Endothelial cell of umbilical vein (primary cell): ENCODE data around the gene MBTPS1. TPM values are rescaled to one million over a fixed set of nuclear protein-coding genes. Genes with fewer than 3 reads are reported as not detected.

Source experiments
- BruUV-seq: library from RNA; stranded (reverse); fragments of 400-500 nt; replicated peaks from 2 replicates; lab custom pipeline; 2021; lab: Mats Ljungman, UMichigan
- CTCF ChIA-PET: fragments of 300-600, 350-600 bp; sonication (Branson Sonifier 250); formaldehyde crosslinking; loops from one replicate; lab custom pipeline; 2021; ENCODE audit warnings: antibody characterized with exemption, inconsistent platforms; lab: Charles Lee
- POLR2A ChIA-PET: fragments of 300-600, 350-600 bp; sonication (Branson Sonifier 250); formaldehyde crosslinking; loops from one replicate; lab custom pipeline; 2021; ENCODE audit warnings: antibody characterized with exemption, inconsistent platforms; lab: Charles Lee
- DNase-seq: peaks from one replicate; pipeline ENCODE4 v3.0.0-alpha.2; 2011; ENCODE audit warnings: low read depth, low spot score
- FAIRE-seq: peaks from 2 replicates; lab custom pipeline; 2011; peaks lifted over from hg19 to GRCh38; lab: Jason Lieb, UNC
- H2AFZ ChIP-seq: 2 replicates; pipeline ENCODE4 v1.6.0; 2012; ENCODE audit warnings: low read depth, low read length, control low read depth, inconsistent platforms
- H3K27ac ChIP-seq: 2 replicates; pipeline ENCODE4 v1.5.1; 2011; ENCODE audit warnings: low read depth, mild to moderate bottlenecking, control low read depth, low read length, moderate library complexity; ENCODE audit not compliant: insufficient read depth
- H3K27me3 ChIP-seq, 2 experiments: 2 replicates each; pipeline versions ENCODE4 v1.6.0 to v1.6.1; 2011; ENCODE audit warnings: low read length in 2 of 2, mixed read lengths in 1 of 2; ENCODE audit not compliant: control insufficient read depth in 2 of 2, insufficient read depth in 2 of 2
- H3K36me3 ChIP-seq, 2 experiments: 2 replicates in 1 of 2; 3 replicates in 1 of 2; pipeline ENCODE4 v1.5.1; 2011; ENCODE audit warnings: low read length in 2 of 2, mild to moderate bottlenecking in 1 of 2, moderate library complexity in 1 of 2; ENCODE audit not compliant: control insufficient read depth in 2 of 2, insufficient read depth in 2 of 2; ENCODE audit errors: extremely low read depth in 1 of 2
- H3K4me1 ChIP-seq: 3 replicates; pipeline ENCODE4 v1.5.1; 2011; ENCODE audit warnings: mild to moderate bottlenecking, low read length; ENCODE audit not compliant: control insufficient read depth, insufficient read depth; ENCODE audit errors: extremely low read depth
- H3K4me2 ChIP-seq: 2 replicates; pipeline ENCODE4 v1.6.1; 2011; ENCODE audit warnings: low read length, control low read depth, mixed read lengths; ENCODE audit not compliant: insufficient read depth
- H3K4me3 ChIP-seq, 3 experiments: fragments of 200-600 bp in 1 of 3; sonication (generic), shearing (Covaris generic) in 1 of 3; replicated peaks in 1 of 3; 2 replicates each; pipeline ENCODE4 v1.5.1; 2011 to 2016; ENCODE audit warnings: control low read depth in 3 of 3, low read length in 3 of 3, mild to moderate bottlenecking in 2 of 3, inconsistent platforms in 1 of 3, low read depth in 1 of 3, moderate library complexity in 1 of 3; ENCODE audit not compliant: insufficient read depth in 1 of 3
- H3K79me2 ChIP-seq: 2 replicates; pipeline ENCODE4 v1.6.0; 2012; ENCODE audit warnings: low read length, inconsistent platforms; ENCODE audit not compliant: control insufficient read depth, insufficient read depth
- H3K9ac ChIP-seq: replicated peaks from 2 replicates; pipeline ENCODE3; 2011; ENCODE audit warnings: low read length, control low read depth; ENCODE audit not compliant: insufficient read depth; ENCODE audit errors: extremely low read depth
- H3K9me1 ChIP-seq: replicated peaks from 3 replicates; pipeline ENCODE4 v1.6.0; 2011; ENCODE audit warnings: mild to moderate bottlenecking, low read length; ENCODE audit not compliant: control insufficient read depth, insufficient read depth; ENCODE audit errors: extremely low read depth
- H3K9me3 ChIP-seq: replicated peaks from 2 replicates; pipeline ENCODE4 v1.5.1; 2012; ENCODE audit warnings: low read length, inconsistent platforms; ENCODE audit not compliant: control insufficient read depth, insufficient read depth
- H4K20me1 ChIP-seq: replicated peaks from 2 replicates; pipeline ENCODE3; 2011; ENCODE audit warnings: mild to moderate bottlenecking, low read length; ENCODE audit not compliant: control insufficient read depth, insufficient read depth; ENCODE audit errors: extremely low read depth
- EZH2 ChIP-seq: IDR thresholded peaks from 2 replicates; pipeline ENCODE4 v1.6.1; 2012; ENCODE audit warnings: borderline replicate concordance, low read depth, mild to moderate bottlenecking, moderate library complexity, low read length, inconsistent platforms; ENCODE audit not compliant: severe bottlenecking
- FOS ChIP-seq: IDR thresholded peaks from 2 replicates; pipeline ENCODE4 v1.6.1; 2011; ENCODE audit warnings: mild to moderate bottlenecking, low read length, moderate library complexity, borderline replicate concordance; ENCODE audit not compliant: insufficient read depth
- GATA2 ChIP-seq: IDR thresholded peaks from 2 replicates; pipeline ENCODE4 v1.7.0; 2011; ENCODE audit warnings: low read depth, mild to moderate bottlenecking, moderate library complexity, mixed read lengths, low read length; ENCODE audit not compliant: insufficient read length, insufficient read depth
- JUN ChIP-seq: IDR thresholded peaks from 2 replicates; pipeline ENCODE4 v1.6.1; 2011; ENCODE audit warnings: borderline replicate concordance, low read depth; ENCODE audit not compliant: insufficient read length, insufficient read depth
- MYC ChIP-seq: IDR thresholded peaks from one replicate; pipeline ENCODE4 v1.6.1; 2011; ENCODE audit warnings: mild to moderate bottlenecking, low read depth, low read length
- POLR2A ChIP-seq: IDR thresholded peaks from 2 replicates; pipeline ENCODE4 v1.6.1; 2012; ENCODE audit warnings: low read depth, mild to moderate bottlenecking, control low read depth, low read length
- POLR2AphosphoS5 ChIP-seq: IDR thresholded peaks from 2 replicates; pipeline ENCODE4 v1.6.1; 2012; ENCODE audit warnings: low read depth, mild to moderate bottlenecking, control low read depth, low read length, moderate library complexity; ENCODE audit not compliant: insufficient read depth
- dilution Hi-C: fragments of 300-500 bp; cut with MboI; formaldehyde crosslinking; loops from one replicate; pipeline ENCODE4 v1.15.0; 2019; ENCODE audit warnings: low sequenced_read_pairs; ENCODE audit not compliant: extremely low pct_ligation_motif_present
- intact Hi-C: fragments of 100-400 bp; cut with micrococcal nuclease; formaldehyde crosslinking; loops from one replicate; pipeline ENCODE4 v1.10.0; 2022
- polyA plus RNA-seq, 4 experiments: library from polyadenylated mRNA; depleted of rRNA in 3 of 4; stranded (reverse) in 3 of 4; unstranded in 1 of 4; fragments of >200 nt; gene quantifications; 2 replicates each; pipeline versions ENCODE4 v1.2.1 to v1.2.3, GENCODE V29; 2011 to 2012; ENCODE audit warnings: missing spikeins in 1 of 4
- total RNA-seq: library from RNA; stranded (reverse); gene quantifications from 2 replicates; pipeline ENCODE4 v1.2.3, GENCODE V29; 2021
- TF ChIP-seq, protein P1 (sequence below), 2 donors: IDR thresholded peaks; 1 replicate in 1 of 2; 2 replicates in 1 of 2; pipeline ENCODE4 v1.5.1; 2011; ENCODE audit warnings: low read length in 2 of 2, mild to moderate bottlenecking in 2 of 2, moderate library complexity in 2 of 2, control low read depth in 1 of 2, inconsistent platforms in 1 of 2, low read depth in 1 of 2; ENCODE audit not compliant: insufficient read depth in 1 of 2; ENCODE audit errors: extremely low read depth in 1 of 2
- TF ChIP-seq, protein P2 (sequence below): IDR thresholded peaks from 2 replicates; pipeline ENCODE4 v1.6.1; 2011; ENCODE audit not compliant: insufficient read depth, insufficient read length

The MBTPS1 gene
- total and polyA plus RNA-seq, 2 donors (not counting 3 experiments of a cell fraction or from before 2014, with no cell fraction given), result 82.3 to 99.6 TPM

- H3K27ac ChIP-seq, result no peak overlapping the region
- peaks cover 2% of the 10 kb centered on the region for H4K20me1 ChIP-seq
- intact Hi-C loops (no loop called here), dilution Hi-C loops (no loop called here)
- peaks cover 3 to 14% of the 10 kb centered on the region in 2 experiments for H3K36me3 ChIP-seq
- H3K4me3 ChIP-seq, result no peak overlapping the region
- ChIA-PET CTCF (interaction anchor here (1.4 to 1.7 kb wide), 3 partner anchors 12 to 20 kb away, joined by 3 to 6 read pairs (median 4); partner anchors contain the start of gene MBTPS1), POLR2A (no interaction called here)
- H3K9me3 ChIP-seq, result no peaks in the 10 kb centered on the region
- DNase-seq (no peak), FAIRE-seq (no peak)
- no peaks in the 10 kb centered on the region for H3K4me1 ChIP-seq
- H3K27me3 ChIP-seq, result no peaks in the 10 kb centered on the region
- BruUV-seq, result no TSS peak
- H3K79me2 ChIP-seq, result peaks cover 55% of the 10 kb centered on the region
- H3K9me1 ChIP-seq, result no peaks in the 10 kb centered on the region
- no peak overlapping the region for H2AFZ ChIP-seq
- H3K9ac ChIP-seq, result no peak overlapping the region
- H3K4me2 ChIP-seq, result no peak overlapping the region
- TF ChIP-seq FOS, result no peak
- no peak for TF ChIP-seq EZH2
- TF ChIP-seq POLR2AphosphoS5, result no peak
- no peak for TF ChIP-seq GATA2
- no peak for TF ChIP-seq MYC
- TF ChIP-seq POLR2A, result no peak
- no peak for TF ChIP-seq JUN
- TF ChIP-seq, protein P1, sequence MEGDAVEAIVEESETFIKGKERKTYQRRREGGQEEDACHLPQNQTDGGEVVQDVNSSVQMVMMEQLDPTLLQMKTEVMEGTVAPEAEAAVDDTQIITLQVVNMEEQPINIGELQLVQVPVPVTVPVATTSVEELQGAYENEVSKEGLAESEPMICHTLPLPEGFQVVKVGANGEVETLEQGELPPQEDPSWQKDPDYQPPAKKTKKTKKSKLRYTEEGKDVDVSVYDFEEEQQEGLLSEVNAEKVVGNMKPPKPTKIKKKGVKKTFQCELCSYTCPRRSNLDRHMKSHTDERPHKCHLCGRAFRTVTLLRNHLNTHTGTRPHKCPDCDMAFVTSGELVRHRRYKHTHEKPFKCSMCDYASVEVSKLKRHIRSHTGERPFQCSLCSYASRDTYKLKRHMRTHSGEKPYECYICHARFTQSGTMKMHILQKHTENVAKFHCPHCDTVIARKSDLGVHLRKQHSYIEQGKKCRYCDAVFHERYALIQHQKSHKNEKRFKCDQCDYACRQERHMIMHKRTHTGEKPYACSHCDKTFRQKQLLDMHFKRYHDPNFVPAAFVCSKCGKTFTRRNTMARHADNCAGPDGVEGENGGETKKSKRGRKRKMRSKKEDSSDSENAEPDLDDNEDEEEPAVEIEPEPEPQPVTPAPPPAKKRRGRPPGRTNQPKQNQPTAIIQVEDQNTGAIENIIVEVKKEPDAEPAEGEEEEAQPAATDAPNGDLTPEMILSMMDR (IDR thresholded peaks at IDR 0.05; ENCODE audit: extremely low read depth in 1 of 2, insufficient read depth in 1 of 2, low read depth in 1 of 2, low read length in 2 of 2), result no peak
- TF ChIP-seq, protein P2, sequence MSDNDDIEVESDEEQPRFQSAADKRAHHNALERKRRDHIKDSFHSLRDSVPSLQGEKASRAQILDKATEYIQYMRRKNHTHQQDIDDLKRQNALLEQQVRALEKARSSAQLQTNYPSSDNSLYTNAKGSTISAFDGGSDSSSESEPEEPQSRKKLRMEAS, result no peak
Measured at GRCh38 chr16:84104231-84104630, 12.5 kb downstream of the MBTPS1 start.
